Neural progenitor cell (in vitro differentiated cells): ENCODE measurements around the gene MARCO.

ENCODE experiments used
- EZH2phosphoT487 ChIP-seq: fragments of 200-600 bp; sonication (generic); IDR thresholded peaks from 2 replicates; pipeline ENCODE4 v1.6.1; 2017; ENCODE audit warnings: antibody characterized with exemption
- TF ChIP-seq, protein P1 (sequence below): fragments of 200-600 bp; sonication (generic); IDR thresholded peaks from 2 replicates; pipeline ENCODE4 v1.5.1; 2017; ENCODE audit warnings: antibody characterized with exemption, mild to moderate bottlenecking

- TF ChIP-seq, protein P1, sequence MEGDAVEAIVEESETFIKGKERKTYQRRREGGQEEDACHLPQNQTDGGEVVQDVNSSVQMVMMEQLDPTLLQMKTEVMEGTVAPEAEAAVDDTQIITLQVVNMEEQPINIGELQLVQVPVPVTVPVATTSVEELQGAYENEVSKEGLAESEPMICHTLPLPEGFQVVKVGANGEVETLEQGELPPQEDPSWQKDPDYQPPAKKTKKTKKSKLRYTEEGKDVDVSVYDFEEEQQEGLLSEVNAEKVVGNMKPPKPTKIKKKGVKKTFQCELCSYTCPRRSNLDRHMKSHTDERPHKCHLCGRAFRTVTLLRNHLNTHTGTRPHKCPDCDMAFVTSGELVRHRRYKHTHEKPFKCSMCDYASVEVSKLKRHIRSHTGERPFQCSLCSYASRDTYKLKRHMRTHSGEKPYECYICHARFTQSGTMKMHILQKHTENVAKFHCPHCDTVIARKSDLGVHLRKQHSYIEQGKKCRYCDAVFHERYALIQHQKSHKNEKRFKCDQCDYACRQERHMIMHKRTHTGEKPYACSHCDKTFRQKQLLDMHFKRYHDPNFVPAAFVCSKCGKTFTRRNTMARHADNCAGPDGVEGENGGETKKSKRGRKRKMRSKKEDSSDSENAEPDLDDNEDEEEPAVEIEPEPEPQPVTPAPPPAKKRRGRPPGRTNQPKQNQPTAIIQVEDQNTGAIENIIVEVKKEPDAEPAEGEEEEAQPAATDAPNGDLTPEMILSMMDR = no peak
- TF ChIP-seq EZH2phosphoT487 = no peak
These were observed 81.5 kb downstream of the MARCO start for GRCh38 chr2:119023534-119023933.
